ENCODE data around the gene ATG14. TPM values are rescaled to one million over a fixed set of nuclear protein-coding genes. Genes with fewer than 3 reads are reported as not detected.
"Not testable (repeated sequence)": the region's sequence is repeated elsewhere in the genome, so short reads cannot be mapped to it uniquely, and the experiment has no call there.

ATG14 gene
- total RNA-seq, 1 donor from 2014 or later = 14.8 TPM

DNA sequence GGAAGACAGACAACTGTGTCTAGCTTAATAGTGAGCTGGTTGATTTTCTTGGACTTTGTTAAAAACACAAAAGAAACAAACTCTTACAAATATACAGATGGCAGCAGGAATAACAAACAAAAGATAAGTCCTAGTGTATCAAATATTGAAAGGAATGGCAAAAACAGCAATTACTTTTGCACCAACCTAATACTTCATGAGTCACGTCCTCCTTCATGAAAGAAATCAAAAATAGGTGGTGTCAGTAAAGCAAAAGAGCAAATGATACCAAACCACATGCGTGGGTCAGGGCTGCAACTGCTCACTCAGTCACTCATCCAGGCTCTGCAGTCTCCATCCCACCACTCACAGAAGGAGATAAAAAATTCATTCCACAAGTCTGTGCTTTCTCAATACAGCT lies 11.8 kb downstream of the ATG14 start:
- ATAC-seq (no peak), DNase-seq (ENCODE audit: low spot score) (no peak)
- intact Hi-C loops (cut with DNase I) = no loop called here

DNA sequence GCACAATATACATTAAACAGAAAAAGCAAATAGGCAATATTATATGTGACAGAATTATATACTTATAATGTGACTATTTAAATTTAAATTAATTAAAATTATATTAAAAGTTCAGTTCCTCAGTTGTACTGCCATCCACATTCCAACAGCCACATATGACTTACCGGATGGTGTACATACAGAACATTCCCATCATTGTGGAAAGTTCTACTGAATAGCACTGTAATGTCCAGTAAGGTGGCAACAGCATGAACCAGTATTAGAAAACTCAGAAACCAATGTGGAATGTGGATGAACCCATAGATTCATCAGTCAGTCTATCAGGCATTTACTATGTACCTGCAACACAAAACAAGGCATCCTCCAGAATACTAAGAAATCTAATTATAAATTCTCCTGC lies 12.4 kb downstream of the ATG14 start:
- intact Hi-C loops (cut with DNase I) = no loop called here
- DNase-seq (ENCODE audit: low spot score) (no peak), ATAC-seq (no peak)

DNA sequence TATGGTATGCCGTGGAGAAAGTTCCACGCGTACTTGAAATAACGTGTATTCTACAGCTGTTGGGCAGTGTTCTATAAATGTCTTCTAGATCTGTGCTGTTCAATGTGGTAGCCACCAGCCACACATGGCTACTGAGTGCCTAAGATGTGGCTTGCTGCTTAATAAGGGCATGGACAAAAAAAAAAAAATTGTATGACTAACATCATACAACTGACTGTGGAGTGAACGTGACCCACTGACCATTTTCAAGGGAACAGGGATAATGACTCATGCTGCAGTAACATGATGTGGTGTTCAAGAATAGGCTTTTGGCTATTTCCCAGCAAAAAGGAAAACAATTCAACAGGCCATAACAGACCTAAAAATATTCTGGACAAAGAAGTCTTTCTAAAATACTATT lies 13.0 kb downstream of the ATG14 start:
- ATAC-seq (peak; percentile 95), DNase-seq (ENCODE audit: low spot score) (no peak)
- intact Hi-C loops (cut with DNase I) = no loop called here

DNA sequence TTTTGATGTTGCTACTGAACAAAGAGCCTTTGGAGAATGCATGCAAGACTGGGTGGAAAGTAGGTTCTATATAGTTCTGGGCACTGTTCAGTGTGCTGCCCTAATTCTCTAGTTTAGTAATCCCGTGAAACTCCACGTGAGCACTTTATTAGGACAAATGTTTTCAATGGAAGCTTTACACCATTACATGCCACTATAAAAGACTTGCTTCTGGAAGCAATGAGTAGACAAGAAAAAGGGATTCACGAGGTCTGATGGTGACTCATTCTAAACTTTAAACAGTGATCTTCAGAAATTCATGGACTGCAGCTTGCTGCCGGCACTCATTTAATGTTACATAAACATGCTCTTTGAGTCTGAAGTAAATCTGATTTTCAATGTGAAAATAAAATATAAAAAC lies 22.3 kb downstream of the ATG14 start:
- intact Hi-C loops (cut with DNase I) = no loop called here
- DNase-seq (ENCODE audit: low spot score) = no peak
- no peak for ATAC-seq

DNA sequence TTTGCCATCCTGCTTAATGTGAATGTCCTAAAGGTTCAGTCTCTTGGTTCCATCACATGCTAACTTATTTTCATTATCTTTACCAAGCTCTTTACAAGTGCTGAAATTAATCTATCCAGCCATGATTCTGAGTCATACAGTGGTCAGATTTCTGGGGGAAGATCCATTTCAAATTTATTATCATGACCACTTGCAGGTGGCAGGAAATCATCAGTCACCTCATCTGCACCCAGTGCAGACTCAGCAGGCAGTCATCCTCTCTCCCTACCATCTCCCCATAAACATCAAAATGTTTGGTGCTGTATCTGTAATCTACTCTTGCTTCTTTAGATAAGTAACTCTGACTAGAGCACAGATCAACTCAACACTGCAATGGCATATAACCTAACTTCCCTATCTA lies 23.5 kb downstream of the ATG14 start:
- intact Hi-C loops (cut with DNase I) = no loop called here
- DNase-seq (ENCODE audit: low spot score) (no peak), ATAC-seq (no peak)

GRCh38 chr14:55387121-55387520 lies 24.5 kb downstream of the ATG14 start:
- ATAC-seq (no peak), DNase-seq (ENCODE audit: low spot score) (no peak)
- intact Hi-C loops (cut with DNase I) = no loop called here

- DNase-seq (ENCODE audit: low spot score) (no peak), ATAC-seq (no peak)
- intact Hi-C loops (cut with DNase I) = no loop called here
These were observed 25.4 kb downstream of the ATG14 start for GRCh38 chr14:55386037-55386808.

DNA sequence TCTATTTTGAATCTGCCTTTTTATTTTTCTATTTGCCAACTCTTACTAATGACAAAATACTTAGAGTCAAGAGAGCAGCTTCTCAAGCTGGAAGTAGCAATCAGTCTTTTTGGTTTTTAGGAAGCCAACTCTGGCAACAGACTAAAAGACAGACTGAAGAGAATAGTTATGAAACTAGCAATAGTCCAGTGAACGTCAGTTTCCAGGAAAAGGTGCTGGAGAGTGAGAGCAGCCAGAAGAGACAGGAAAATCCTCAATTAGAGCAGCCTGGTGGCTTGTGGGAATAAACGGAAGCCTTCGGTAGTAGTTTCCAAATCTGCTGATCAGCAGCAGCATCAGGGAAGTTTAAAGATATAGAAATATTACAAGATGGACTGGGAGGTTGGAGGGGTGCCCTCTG lies 27.1 kb downstream of the ATG14 start:
- intact Hi-C loops (cut with DNase I) = no loop called here
- ATAC-seq = peak; percentile 74
- DNase-seq (ENCODE audit: low spot score) = no peak

- no peak for ATAC-seq
These were observed 28.0 kb downstream of the ATG14 start for GRCh38 chr14:55383541-55384140.

DNA sequence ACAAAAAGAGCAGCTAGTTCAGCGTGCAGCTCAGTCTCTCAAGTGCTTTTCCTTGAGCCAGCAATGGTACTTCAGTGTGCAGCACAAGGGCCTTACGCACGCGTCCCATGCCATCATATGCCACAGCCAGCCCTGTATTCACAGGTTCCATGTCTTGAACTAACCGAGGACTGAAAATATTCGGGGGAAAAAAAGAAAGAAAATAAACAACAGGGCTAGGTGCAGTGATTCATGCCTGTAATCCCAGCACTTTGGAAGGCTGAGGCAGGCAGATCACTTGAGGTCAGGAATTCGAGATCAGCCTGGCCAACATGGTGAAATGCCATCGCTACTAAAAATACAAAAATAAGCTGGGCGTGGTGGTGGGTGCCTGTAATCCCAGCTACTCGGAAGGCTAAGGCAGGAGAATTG lies 28.6 kb downstream of the ATG14 start:
- DNase-seq (ENCODE audit: low spot score); ATAC-seq; intact Hi-C loops (cut with DNase I): not testable (repeated sequence)

More at GRCh38 chr14:55383541-55384140, 28.0 kb downstream of the ATG14 start:
- intact Hi-C loops (cut with DNase I) = no loop called here
- no peak for DNase-seq (ENCODE audit: low spot score)

GRCh38 chr14:55382483-55382882 lies 29.1 kb downstream of the ATG14 start:
- intact Hi-C loops (cut with DNase I) = no loop called here
- ATAC-seq (no peak), DNase-seq (ENCODE audit: low spot score) (no peak)

DNA sequence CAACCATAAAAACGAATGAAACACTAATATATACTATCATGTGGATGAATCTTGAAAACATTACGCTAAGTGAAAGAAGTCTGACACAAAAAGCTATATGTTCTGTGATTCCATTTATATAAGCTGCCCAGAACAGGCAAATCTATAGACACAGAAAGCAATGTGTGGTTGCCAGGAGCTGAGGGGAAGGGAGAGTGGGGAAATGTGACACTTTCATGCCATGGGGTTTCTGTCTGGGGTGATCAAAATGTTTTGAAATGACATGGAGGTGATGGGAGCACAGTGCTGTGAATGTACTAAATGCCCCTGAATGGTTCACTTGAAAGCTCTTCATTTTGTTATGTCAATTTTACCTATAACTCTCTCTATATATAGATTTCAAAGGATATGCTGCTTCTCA lies 30.1 kb downstream of the ATG14 start:
- no peak for DNase-seq (ENCODE audit: low spot score)
- intact Hi-C loops (cut with DNase I) = no loop called here
- no peak for ATAC-seq

- intact Hi-C loops (cut with DNase I) = no loop called here
- ATAC-seq (no peak), DNase-seq (ENCODE audit: low spot score) (no peak)
These were observed 30.6 kb downstream of the ATG14 start for GRCh38 chr14:55381040-55381439.

GRCh38 chr14:55377236-55377635 lies 34.4 kb downstream of the ATG14 start:
- no peak for DNase-seq (ENCODE audit: low spot score)
- no peak for ATAC-seq
- intact Hi-C loops (cut with DNase I) = no loop called here

- DNase-seq (ENCODE audit: low spot score) = no peak
- intact Hi-C loops (cut with DNase I) = no loop called here
- no peak for ATAC-seq
These were observed 36.9 kb downstream of the ATG14 start for GRCh38 chr14:55374771-55375170.

GRCh38 chr14:55373784-55374705 lies 37.6 kb downstream of the ATG14 start:
- intact Hi-C loops (cut with DNase I) = no loop called here
- ATAC-seq = no peak
- no peak for DNase-seq (ENCODE audit: low spot score)

- intact Hi-C loops (cut with DNase I) = no loop called here
- ATAC-seq = no peak
- DNase-seq (ENCODE audit: low spot score) = no peak
These were observed 38.8 kb downstream of the ATG14 start for GRCh38 chr14:55372825-55373224.

DNA sequence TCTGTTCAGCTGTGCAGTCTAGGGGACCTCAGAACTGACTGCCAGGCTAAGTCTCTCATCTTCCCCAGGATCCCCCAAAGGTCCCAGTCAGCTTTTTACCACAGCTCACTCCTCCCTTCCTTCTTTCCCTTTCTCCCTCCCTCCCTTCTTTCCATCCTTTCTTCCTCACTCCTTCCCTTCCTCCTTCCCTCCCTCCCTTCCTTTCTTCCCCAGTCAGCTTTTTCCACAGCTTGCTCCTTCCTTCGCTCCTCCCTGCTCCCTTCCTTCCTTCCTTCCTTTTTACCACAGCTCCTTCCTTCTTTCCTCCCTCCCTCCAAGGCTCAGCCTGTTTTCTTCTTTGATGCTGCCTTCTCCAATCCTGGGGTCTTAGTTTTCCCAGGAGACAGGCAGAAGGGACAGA lies 39.2 kb downstream of the ATG14 start:
- intact Hi-C loops (cut with DNase I) = no loop called here
- no peak for DNase-seq (ENCODE audit: low spot score)
- ATAC-seq = no peak

GRCh38 chr14:55370883-55371455 lies 40.7 kb downstream of the ATG14 start:
- ATAC-seq = no peak
- intact Hi-C loops (cut with DNase I) = no loop called here

DNA sequence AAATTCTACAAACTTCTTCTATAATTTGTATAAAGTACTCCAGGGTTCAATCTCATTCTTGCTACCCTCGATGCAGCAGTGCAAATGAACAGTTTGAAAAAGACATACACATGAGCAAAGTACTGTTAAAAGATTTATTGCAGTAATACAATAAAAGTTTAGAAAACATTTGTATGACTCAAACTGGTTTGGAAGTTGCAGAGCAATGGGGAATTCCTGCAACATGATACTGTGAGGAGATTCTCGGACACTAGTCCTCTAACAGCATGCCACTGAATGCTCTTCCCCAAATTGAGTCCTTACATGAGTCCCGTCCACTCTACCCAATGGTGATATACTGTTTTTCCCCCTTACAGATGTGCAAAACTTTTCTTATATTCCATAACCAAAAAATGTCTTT lies 45.4 kb downstream of the ATG14 start:
- intact Hi-C loops (cut with DNase I) = no loop called here
- ATAC-seq (no peak), DNase-seq (ENCODE audit: low spot score) (no peak)

More at GRCh38 chr14:55370883-55371455, 40.7 kb downstream of the ATG14 start:
- no peak for DNase-seq (ENCODE audit: low spot score)

Measured in sciatic nerve (tissue), 2 donors.